ENCODE results near the gene MUC12. TPM values are rescaled to one million over a fixed set of nuclear protein-coding genes. Genes with fewer than 3 reads are reported as not detected.

Gene MUC12
- total and polyA plus RNA-seq, 2 donors (not counting 3 experiments of a cell fraction or from before 2014, with no cell fraction given): not detected

GRCh38 chr7:100949933-100950443, 19.4 kb upstream of the MUC12 start:
- no peaks in the 10 kb centered on the region for H3K9me1 ChIP-seq (replicated peaks; ENCODE audit: control insufficient read depth, extremely low read depth, insufficient read depth, low read length)
- H2AFZ ChIP-seq (ENCODE audit: low read depth, low read length): no peak overlapping the region
- DNase-seq (ENCODE audit: low read depth, low spot score) (no peak), FAIRE-seq (no peak)
- no peak for TF ChIP-seq MYC (IDR thresholded peaks at IDR 0.05; ENCODE audit: low read depth, low read length)
- TF ChIP-seq MAX (IDR thresholded peaks at IDR 0.05; ENCODE audit: insufficient read depth, insufficient read length): no peak
- no peak for TF ChIP-seq POLR2A (IDR thresholded peaks at IDR 0.05; ENCODE audit: low read depth, low read length)
- no peak for TF ChIP-seq GATA2 (IDR thresholded peaks at IDR 0.05; ENCODE audit: insufficient read depth, insufficient read length, low read depth, low read length)
- TF ChIP-seq FOS (IDR thresholded peaks at IDR 0.05; ENCODE audit: borderline replicate concordance, insufficient read depth, low read length): no peak
- TF ChIP-seq POLR2AphosphoS5 (IDR thresholded peaks at IDR 0.05; ENCODE audit: insufficient read depth, low read depth, low read length): no peak
- TF ChIP-seq JUN (IDR thresholded peaks at IDR 0.05; ENCODE audit: borderline replicate concordance, insufficient read depth, insufficient read length, low read depth): no peak
- no peak for TF ChIP-seq EZH2 (IDR thresholded peaks at IDR 0.05; ENCODE audit: borderline replicate concordance, low read depth, low read length, severe bottlenecking)
- no peak for TF ChIP-seq CTCF (IDR thresholded peaks at IDR 0.05; ENCODE audit: extremely low read depth in 1 of 2, insufficient read depth in 1 of 2, low read depth in 1 of 2, low read length in 2 of 2)
- ChIA-PET POLR2A (interaction anchor here (0.5 kb wide), 1 partner anchor 47 kb away, joined by 3 read pairs; no protein-coding TSS in a partner anchor), CTCF (no interaction called here)
- H3K9ac ChIP-seq (replicated peaks; ENCODE audit: extremely low read depth, insufficient read depth, low read length): no peak overlapping the region
- no peaks in the 10 kb centered on the region for H3K79me2 ChIP-seq (ENCODE audit: control insufficient read depth, insufficient read depth, low read length)
- no peaks in the 10 kb centered on the region for H3K4me1 ChIP-seq (ENCODE audit: control insufficient read depth, extremely low read depth, insufficient read depth, low read length)
- no TSS peak for BruUV-seq (replicated peaks)
- H3K27me3 ChIP-seq (ENCODE audit: control insufficient read depth in 2 of 2, insufficient read depth in 2 of 2, low read length in 2 of 2): peaks cover 0 to 8% of the 10 kb centered on the region in 2 experiments
- intact Hi-C loops (cut with micrococcal nuclease) (no loop called here), dilution Hi-C loops (cut with MboI; ENCODE audit: extremely low pct_ligation_motif_present, low sequenced_read_pairs) (no loop called here)
- H4K20me1 ChIP-seq (replicated peaks; ENCODE audit: control insufficient read depth, extremely low read depth, insufficient read depth, low read length): no peaks in the 10 kb centered on the region
- H3K4me3 ChIP-seq (replicated peaks in 1 of 3; ENCODE audit: insufficient read depth in 1 of 3, low read depth in 1 of 3, low read length in 3 of 3): no peak overlapping the region
- no peaks in the 10 kb centered on the region for H3K9me3 ChIP-seq (replicated peaks; ENCODE audit: control insufficient read depth, insufficient read depth, low read length)
- H3K36me3 ChIP-seq (ENCODE audit: control insufficient read depth in 2 of 2, extremely low read depth in 1 of 2, insufficient read depth in 2 of 2, low read length in 2 of 2): no peaks in the 10 kb centered on the region
- no peak overlapping the region for H3K4me2 ChIP-seq (ENCODE audit: insufficient read depth, low read length)
- H3K27ac ChIP-seq (ENCODE audit: insufficient read depth, low read depth, low read length): no peak overlapping the region

All from endothelial cell of umbilical vein (primary cell).